ENCODE data around the gene RGMA. TPM values are rescaled to one million over a fixed set of nuclear protein-coding genes. Genes with fewer than 3 reads are reported as not detected.

Gene RGMA
- total and polyA plus RNA-seq, 2 donors (not counting 1 experiment from before 2014, with no cell fraction given) = 0.27 to 1.5 TPM

GRCh38 chr15:93031103-93031464 is 57.9 kb downstream of the RGMA start:
- Histone ChIP-seq H3K4me3 (replicated peaks in 1 of 4; ENCODE audit: control extremely low read depth in 1 of 4, insufficient read depth in 1 of 4, low read depth in 3 of 4, low read length in 4 of 4) (no peak overlapping the region), H3K27ac (ENCODE audit: insufficient read depth, low read length) (no peak overlapping the region), H3K36me3 (ENCODE audit: control insufficient read depth, insufficient read depth, low read length) (peaks cover 5% of the 10 kb centered on the region), H3K4me2 (ENCODE audit: extremely low read depth, insufficient read depth, low read length) (no peak overlapping the region), H3K9me3 (ENCODE audit: control insufficient read depth, insufficient read depth, low read depth, low read length) (no peaks in the 10 kb centered on the region), H3K4me1 (ENCODE audit: control insufficient read depth, extremely low read depth, insufficient read depth, low read length) (peaks cover 15% of the 10 kb centered on the region), H3K9ac (ENCODE audit: insufficient read depth, low read length) (no peak overlapping the region), H3K79me2 (ENCODE audit: control insufficient read depth, insufficient read depth, low read length) (no peaks in the 10 kb centered on the region), H3K27me3 (ENCODE audit: control insufficient read depth, insufficient read depth, low read length) (no peaks in the 10 kb centered on the region), H2AFZ (ENCODE audit: low read length) (no peak overlapping the region), H4K20me1 (ENCODE audit: control insufficient read depth, extremely low read depth, insufficient read depth, low read length) (no peaks in the 10 kb centered on the region)
- TF ChIP-seq EZH2 (IDR thresholded peaks at IDR 0.05; ENCODE audit: low read length, missing control alignments) (no peak), CTCF (conservative IDR thresholded peaks at IDR 0.05 in 1 of 2, IDR thresholded peaks at IDR 0.05 in 1 of 2; ENCODE audit: low read depth in 1 of 2, low read length in 2 of 2) (no peak)
- DNase-seq (ENCODE audit: low read depth in 2 of 2) = no peak

GRCh38 chr15:93030430-93031102 is 58.4 kb downstream of the RGMA start:
- Histone ChIP-seq H3K9me3 (ENCODE audit: control insufficient read depth, insufficient read depth, low read depth, low read length) (no peaks in the 10 kb centered on the region), H3K4me3 (replicated peaks in 1 of 4; ENCODE audit: control extremely low read depth in 1 of 4, insufficient read depth in 1 of 4, low read depth in 3 of 4, low read length in 4 of 4) (no peak overlapping the region), H2AFZ (ENCODE audit: low read length) (peak overlapping the region; percentile 30), H3K79me2 (ENCODE audit: control insufficient read depth, insufficient read depth, low read length) (no peaks in the 10 kb centered on the region), H3K36me3 (ENCODE audit: control insufficient read depth, insufficient read depth, low read length) (peaks cover 7% of the 10 kb centered on the region), H3K4me1 (ENCODE audit: control insufficient read depth, extremely low read depth, insufficient read depth, low read length) (peaks cover 15% of the 10 kb centered on the region), H3K9ac (ENCODE audit: insufficient read depth, low read length) (no peak overlapping the region), H4K20me1 (ENCODE audit: control insufficient read depth, extremely low read depth, insufficient read depth, low read length) (no peaks in the 10 kb centered on the region), H3K4me2 (ENCODE audit: extremely low read depth, insufficient read depth, low read length) (no peak overlapping the region), H3K27ac (ENCODE audit: insufficient read depth, low read length) (peak overlapping the region; percentile 20), H3K27me3 (ENCODE audit: control insufficient read depth, insufficient read depth, low read length) (no peaks in the 10 kb centered on the region)
- peak; percentile 82 to 84 for TF ChIP-seq CTCF (conservative IDR thresholded peaks at IDR 0.05 in 1 of 2, IDR thresholded peaks at IDR 0.05 in 1 of 2; ENCODE audit: low read depth in 1 of 2, low read length in 2 of 2)
- TF ChIP-seq EZH2 (IDR thresholded peaks at IDR 0.05; ENCODE audit: low read length, missing control alignments) = no peak
- peak; percentile 47 to 65 for DNase-seq (ENCODE audit: low read depth in 2 of 2)

GRCh38 chr15:93029836-93030429 is 59.1 kb downstream of the RGMA start:
- DNase-seq (ENCODE audit: low read depth in 2 of 2) = peak; percentile 27 to 47
- peaks cover 12% of the 10 kb centered on the region for H3K36me3 ChIP-seq (ENCODE audit: control insufficient read depth, insufficient read depth, low read length)
- H3K27ac ChIP-seq (ENCODE audit: insufficient read depth, low read length) = peak overlapping the region; percentile 81
- no peak overlapping the region for H3K4me2 ChIP-seq (ENCODE audit: extremely low read depth, insufficient read depth, low read length)
- peak overlapping the region; percentile 30 for H2AFZ ChIP-seq (ENCODE audit: low read length)
- no peaks in the 10 kb centered on the region for H4K20me1 ChIP-seq (ENCODE audit: control insufficient read depth, extremely low read depth, insufficient read depth, low read length)
- peaks cover 15% of the 10 kb centered on the region for H3K4me1 ChIP-seq (ENCODE audit: control insufficient read depth, extremely low read depth, insufficient read depth, low read length)
- no peaks in the 10 kb centered on the region for H3K79me2 ChIP-seq (ENCODE audit: control insufficient read depth, insufficient read depth, low read length)
- H3K9ac ChIP-seq (ENCODE audit: insufficient read depth, low read length) = no peak overlapping the region
- no peak overlapping the region for H3K4me3 ChIP-seq (replicated peaks in 1 of 4; ENCODE audit: control extremely low read depth in 1 of 4, insufficient read depth in 1 of 4, low read depth in 3 of 4, low read length in 4 of 4)
- TF ChIP-seq EZH2 (IDR thresholded peaks at IDR 0.05; ENCODE audit: low read length, missing control alignments) (no peak), CTCF (conservative IDR thresholded peaks at IDR 0.05 in 1 of 2, IDR thresholded peaks at IDR 0.05 in 1 of 2; ENCODE audit: low read depth in 1 of 2, low read length in 2 of 2) (no peak)
- no peaks in the 10 kb centered on the region for H3K9me3 ChIP-seq (ENCODE audit: control insufficient read depth, insufficient read depth, low read depth, low read length)
- no peaks in the 10 kb centered on the region for H3K27me3 ChIP-seq (ENCODE audit: control insufficient read depth, insufficient read depth, low read length)
